Measurements from ENCODE around the gene LPCAT3. TPM values are rescaled to one million over a fixed set of nuclear protein-coding genes. Genes with fewer than 3 reads are reported as not detected.

Gene LPCAT3
- total and polyA plus RNA-seq, 2 of the 4 experiments (the other 2 are of a cell fraction), result 7.0 to 18.6 TPM

DNA sequence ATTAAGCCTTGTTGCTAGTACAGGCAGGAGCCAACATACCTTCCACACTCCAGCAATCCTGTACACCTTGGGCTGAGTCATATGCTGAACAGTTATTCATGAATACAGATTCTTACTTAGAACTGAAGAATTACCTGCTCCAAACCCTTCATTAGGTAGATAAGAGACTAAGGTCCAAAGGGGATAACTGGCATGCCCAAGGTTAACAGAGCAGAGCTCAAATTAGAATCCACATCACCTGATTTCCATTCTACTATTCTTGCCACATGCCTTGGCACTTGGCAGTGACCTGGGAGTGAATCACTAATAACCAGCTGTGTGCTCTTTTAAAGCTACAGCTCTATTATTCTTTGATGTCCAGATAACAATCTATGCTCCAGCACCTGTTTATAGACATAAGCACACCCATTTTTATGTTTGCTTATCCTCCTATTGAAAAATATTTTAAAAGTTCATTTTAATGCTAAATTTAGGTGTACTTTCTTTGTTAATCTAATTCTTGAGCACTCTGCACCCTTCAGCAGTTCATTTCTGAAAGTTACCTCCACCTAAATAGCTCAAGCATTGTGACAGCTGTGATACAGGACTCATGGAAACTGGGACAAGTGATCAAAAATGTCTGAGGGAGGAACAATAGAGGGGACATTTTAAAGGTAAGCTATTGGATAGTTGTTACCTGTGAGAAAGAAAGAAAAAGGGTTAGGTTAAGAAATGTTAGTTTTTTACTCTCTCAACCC is 19.4 kb downstream of the LPCAT3 start:
- Histone ChIP-seq H3K4me3 (ENCODE audit: insufficient read depth, low read depth, low read length) (no peak overlapping the region), H2BK5ac (ENCODE audit: low read depth, low read length, poor library complexity, severe bottlenecking) (no peak overlapping the region), H2AFZ (replicated peaks; ENCODE audit: low read length, poor library complexity) (no peak overlapping the region), H3K4me2 (ENCODE audit: low read depth, low read length) (no peak overlapping the region), H4K91ac (ENCODE audit: insufficient read depth, low read depth, low read length) (no peak overlapping the region), H3K36me3 (ENCODE audit: control insufficient read depth, insufficient read depth, low read length) (peaks cover 5% of the 10 kb centered on the region), H4K20me1 (ENCODE audit: insufficient read depth, low read length) (no peaks in the 10 kb centered on the region), H3K23ac (ENCODE audit: low read depth, low read length) (no peak overlapping the region), H3K27me3 (ENCODE audit: control insufficient read depth, insufficient read depth, low read length) (no peaks in the 10 kb centered on the region), H3K14ac (replicated peaks; ENCODE audit: low read depth, low read length) (no peak overlapping the region), H2AK5ac (ENCODE audit: low read depth, low read length) (no peak overlapping the region), H3K9ac (ENCODE audit: low read depth, low read length) (no peak overlapping the region), H3K18ac (ENCODE audit: low read depth, low read length) (no peak overlapping the region), H4K8ac (ENCODE audit: low read depth in 2 of 2, low read length in 2 of 2) (no peak overlapping the region), H3K4ac (ENCODE audit: low read depth, low read length) (no peak overlapping the region), H2BK120ac (ENCODE audit: low read depth, low read length) (no peak overlapping the region), H3K79me1 (ENCODE audit: low read depth in 1 of 2, low read length in 2 of 2) (peaks cover 0 to 17% of the 10 kb centered on the region in 2 experiments; a peak in 2 of 4 replicates), H3K56ac (ENCODE audit: extremely low read depth, insufficient read depth, low read length) (no peak overlapping the region), H2BK20ac (ENCODE audit: low read depth, low read length) (no peak overlapping the region), H3K9me3 (ENCODE audit: control insufficient read depth, insufficient read depth, low read length) (no peaks in the 10 kb centered on the region), H3K9me1 (ENCODE audit: insufficient read depth, low read length) (0 out of 2 replicates have a peak, but pooled peaks cover 3% of the 10 kb centered on the region), H2AK9ac (replicated peaks; ENCODE audit: low read depth, low read length, poor library complexity) (no peak overlapping the region), H3K4me1 (ENCODE audit: control insufficient read depth, insufficient read depth, low read length) (0 out of 2 replicates have a peak, but pooled peaks cover 4% of the 10 kb centered on the region), H3K27ac (ENCODE audit: insufficient read depth, low read length) (no peak overlapping the region), H2BK15ac (ENCODE audit: low read depth, low read length) (no peak overlapping the region), H4K5ac (ENCODE audit: low read depth, low read length) (no peak overlapping the region)
- DNase-seq (no peak), ATAC-seq (ENCODE audit: low read depth) (no peak)
- ChIA-PET POLR2A (ENCODE audit: unreplicated experiment) (no interaction called here), CTCF (no interaction called here)
- TF ChIP-seq CEBPB (IDR thresholded peaks at IDR 0.05; ENCODE audit: low read depth, low read length) (no peak), NFE2L2 (IDR thresholded peaks at IDR 0.05; ENCODE audit: low read depth, low read length) (no peak), MAFK (IDR thresholded peaks at IDR 0.05; ENCODE audit: low read depth, low read length) (no peak), SMC3 (IDR thresholded peaks at IDR 0.05; ENCODE audit: low read depth, low read length) (no peak)
- intact Hi-C loops (cut with micrococcal nuclease), result no loop called here
- no TSS peak for BruUV-seq (replicated peaks)
- in situ Hi-C loops (cut with MboI; ENCODE audit: low sequenced_read_pairs), result no loop called here
- dilution Hi-C loops (cut with HindIII; ENCODE audit: low sequenced_read_pairs, unreplicated experiment), result no loop called here

Data from IMR-90 (cell line).